Measurements from ENCODE around the gene REELD1.

Gene REELD1

GRCh38 chr4:146274774-146275173 lies 60.4 kb downstream of the REELD1 start:
- Histone ChIP-seq H3K9me3 (ENCODE audit: insufficient read depth, low read depth, low read length) (no peaks in the 10 kb centered on the region), H4K20me1 (ENCODE audit: insufficient read depth, low read length, poor library complexity, severe bottlenecking) (no peaks in the 10 kb centered on the region), H3K4me1 (ENCODE audit: insufficient read depth, low read length, poor library complexity, severe bottlenecking) (no peaks in the 10 kb centered on the region), H3K4me3 (ENCODE audit: low read length, poor library complexity, severe bottlenecking) (no peak overlapping the region), H3K27me3 (ENCODE audit: insufficient read depth, low read length, poor library complexity, severe bottlenecking) (no peaks in the 10 kb centered on the region), H2AFZ (ENCODE audit: low read length) (no peak overlapping the region), H3K9ac (ENCODE audit: low read depth, low read length, poor library complexity, severe bottlenecking) (no peak overlapping the region), H3K36me3 (ENCODE audit: insufficient read depth, low read length) (no peaks in the 10 kb centered on the region), H3K4me2 (ENCODE audit: low read depth, low read length, poor library complexity, severe bottlenecking) (no peak overlapping the region), H3F3A (ENCODE audit: low read depth) (no peaks in the 10 kb centered on the region), H3K9me2 (replicated peaks; ENCODE audit: low read depth, low read length) (no peaks in the 10 kb centered on the region), H3K79me2 (ENCODE audit: insufficient read depth, low read length) (no peaks in the 10 kb centered on the region)
- no peak for TF ChIP-seq CTCF (conservative IDR thresholded peaks at IDR 0.05; ENCODE audit: low read length)
- TF ChIP-seq EZH2phosphoT487 (IDR thresholded peaks at IDR 0.05; ENCODE audit: borderline replicate concordance): no peak

GRCh38 chr4:146275370-146275769 lies 61.0 kb downstream of the REELD1 start:
- no peaks in the 10 kb centered on the region for H3F3A ChIP-seq (ENCODE audit: low read depth)
- TF ChIP-seq CTCF (conservative IDR thresholded peaks at IDR 0.05; ENCODE audit: low read length) (no peak), EZH2phosphoT487 (IDR thresholded peaks at IDR 0.05; ENCODE audit: borderline replicate concordance) (no peak)
- H3K9ac ChIP-seq (ENCODE audit: low read depth, low read length, poor library complexity, severe bottlenecking): no peak overlapping the region
- no peaks in the 10 kb centered on the region for H3K79me2 ChIP-seq (ENCODE audit: insufficient read depth, low read length)
- no peaks in the 10 kb centered on the region for H3K4me1 ChIP-seq (ENCODE audit: insufficient read depth, low read length, poor library complexity, severe bottlenecking)
- H2AFZ ChIP-seq (ENCODE audit: low read length): no peak overlapping the region
- no peaks in the 10 kb centered on the region for H3K27me3 ChIP-seq (ENCODE audit: insufficient read depth, low read length, poor library complexity, severe bottlenecking)
- H3K36me3 ChIP-seq (ENCODE audit: insufficient read depth, low read length): no peaks in the 10 kb centered on the region
- no peaks in the 10 kb centered on the region for H3K9me3 ChIP-seq (ENCODE audit: insufficient read depth, low read depth, low read length)
- H3K4me2 ChIP-seq (ENCODE audit: low read depth, low read length, poor library complexity, severe bottlenecking): no peak overlapping the region
- no peak overlapping the region for H3K4me3 ChIP-seq (ENCODE audit: low read length, poor library complexity, severe bottlenecking)
- H3K9me2 ChIP-seq (replicated peaks; ENCODE audit: low read depth, low read length): no peaks in the 10 kb centered on the region
- no peaks in the 10 kb centered on the region for H4K20me1 ChIP-seq (ENCODE audit: insufficient read depth, low read length, poor library complexity, severe bottlenecking)

GRCh38 chr4:146278986-146279385 lies 64.6 kb downstream of the REELD1 start:
- H3K79me2 ChIP-seq (ENCODE audit: insufficient read depth, low read length): no peaks in the 10 kb centered on the region
- no peaks in the 10 kb centered on the region for H4K20me1 ChIP-seq (ENCODE audit: insufficient read depth, low read length, poor library complexity, severe bottlenecking)
- no peaks in the 10 kb centered on the region for H3K4me1 ChIP-seq (ENCODE audit: insufficient read depth, low read length, poor library complexity, severe bottlenecking)
- H3K36me3 ChIP-seq (ENCODE audit: insufficient read depth, low read length): no peaks in the 10 kb centered on the region; the same call in 1 of the 2 replicates
- H3K27me3 ChIP-seq (ENCODE audit: insufficient read depth, low read length, poor library complexity, severe bottlenecking): no peaks in the 10 kb centered on the region
- TF ChIP-seq EZH2phosphoT487 (IDR thresholded peaks at IDR 0.05; ENCODE audit: borderline replicate concordance): no peak
- no peak overlapping the region for H3K4me3 ChIP-seq (ENCODE audit: low read length, poor library complexity, severe bottlenecking)
- no peak overlapping the region for H2AFZ ChIP-seq (ENCODE audit: low read length)
- H3K4me2 ChIP-seq (ENCODE audit: low read depth, low read length, poor library complexity, severe bottlenecking): no peak overlapping the region
- no peaks in the 10 kb centered on the region for H3F3A ChIP-seq (ENCODE audit: low read depth)
- no peak overlapping the region for H3K9ac ChIP-seq (ENCODE audit: low read depth, low read length, poor library complexity, severe bottlenecking)
- no peaks in the 10 kb centered on the region for H3K9me3 ChIP-seq (ENCODE audit: insufficient read depth, low read depth, low read length)
- no peaks in the 10 kb centered on the region for H3K9me2 ChIP-seq (replicated peaks; ENCODE audit: low read depth, low read length)

Data from Loucy (cell line).